Mesenchymal stem cell (in vitro differentiated cells and primary cell): Measurements from ENCODE around the gene INCA1.

Experiments
- DNase-seq: peaks from one replicate; pipeline ENCODE4 v3.0.0-alpha.2; 2013
- H2AFZ ChIP-seq: one replicate; pipeline ENCODE4 v1.6.1; 2013; ENCODE audit warnings: low read depth, mild to moderate bottlenecking, control low read depth, inconsistent platforms, low read length, moderate library complexity
- H2AK5ac ChIP-seq: 2 replicates; pipeline ENCODE4 v1.6.1; 2013; ENCODE audit warnings: low read length, moderate library complexity, mild to moderate bottlenecking, inconsistent platforms; ENCODE audit not compliant: severe bottlenecking
- H2BK120ac ChIP-seq: one replicate; pipeline ENCODE4 v1.6.1; 2013; ENCODE audit warnings: low read depth, mild to moderate bottlenecking, inconsistent platforms, low read length, moderate library complexity
- H2BK12ac ChIP-seq, 2 experiments: one replicate each; pipeline ENCODE4 v1.6.1; 2013; ENCODE audit warnings: inconsistent platforms in 2 of 2, low read length in 2 of 2, mild to moderate bottlenecking in 2 of 2, moderate library complexity in 2 of 2, control low read depth in 1 of 2
- H2BK15ac ChIP-seq: one replicate; pipeline ENCODE4 v1.6.1; 2013; ENCODE audit warnings: mild to moderate bottlenecking, low read depth, inconsistent platforms; ENCODE audit not compliant: poor library complexity, severe bottlenecking
- H2BK5ac ChIP-seq: 2 replicates; pipeline ENCODE4 v1.6.1; 2013; ENCODE audit warnings: low read depth, mild to moderate bottlenecking, low read length, control low read depth, inconsistent platforms; ENCODE audit not compliant: poor library complexity, severe bottlenecking
- H3K14ac ChIP-seq, 2 experiments: one replicate each; pipeline ENCODE4 v1.6.1; 2013; ENCODE audit warnings: inconsistent platforms in 2 of 2, low read length in 2 of 2, control low read depth in 1 of 2, mild to moderate bottlenecking in 1 of 2, moderate library complexity in 1 of 2
- H3K18ac ChIP-seq, 2 experiments: one replicate each; pipeline ENCODE4 v1.6.1; 2013; ENCODE audit warnings: inconsistent platforms in 2 of 2, low read length in 2 of 2, control low read depth in 1 of 2, low read depth in 1 of 2, mild to moderate bottlenecking in 1 of 2
- H3K23ac ChIP-seq, 2 experiments: one replicate each; pipeline ENCODE4 v1.6.1; 2013; ENCODE audit warnings: inconsistent platforms in 2 of 2, low read length in 2 of 2, mild to moderate bottlenecking in 2 of 2, moderate library complexity in 2 of 2, control low read depth in 1 of 2
- H3K27ac ChIP-seq: 2 replicates; pipeline ENCODE4 v1.5.1; 2013; ENCODE audit warnings: mild to moderate bottlenecking, moderate library complexity, low read length, control low read depth, inconsistent platforms; ENCODE audit not compliant: poor library complexity, severe bottlenecking
- H3K27me3 ChIP-seq, 2 experiments: 2 replicates each; pipeline versions ENCODE4 v1.6.1 to v1.7.0; 2013; ENCODE audit warnings: low read length in 2 of 2, mild to moderate bottlenecking in 2 of 2, moderate library complexity in 2 of 2, control low read depth in 1 of 2, inconsistent platforms in 1 of 2; ENCODE audit not compliant: control insufficient read depth in 1 of 2, insufficient read depth in 1 of 2
- H3K36me3 ChIP-seq, 2 experiments: 2 replicates each; pipeline versions ENCODE4 v1.6.1 to v1.7.0; 2013; ENCODE audit warnings: low read length in 2 of 2, control low read depth in 1 of 2, inconsistent platforms in 1 of 2, low read depth in 1 of 2, mild to moderate bottlenecking in 1 of 2; ENCODE audit not compliant: insufficient read depth in 2 of 2, control insufficient read depth in 1 of 2
- H3K4ac ChIP-seq, 2 experiments: one replicate each; pipeline ENCODE4 v1.6.1; 2013; ENCODE audit warnings: inconsistent platforms in 2 of 2, low read length in 2 of 2, mild to moderate bottlenecking in 2 of 2, moderate library complexity in 2 of 2, control low read depth in 1 of 2, low read depth in 1 of 2
- H3K4me1 ChIP-seq: 2 replicates; pipeline ENCODE4 v1.6.1; 2013; ENCODE audit warnings: low read depth, low read length, control low read depth; ENCODE audit not compliant: control insufficient read depth, insufficient read depth
- H3K4me2 ChIP-seq: 2 replicates; pipeline ENCODE4 v1.6.1; 2013; ENCODE audit warnings: low read length, mild to moderate bottlenecking, inconsistent platforms; ENCODE audit not compliant: poor library complexity, severe bottlenecking
- H3K4me3 ChIP-seq, 2 experiments: 2 replicates each; pipeline versions ENCODE4 v1.5.1 to v1.7.0; 2013; ENCODE audit warnings: low read length in 2 of 2, mild to moderate bottlenecking in 2 of 2, control low read depth in 1 of 2, low read depth in 1 of 2; ENCODE audit not compliant: insufficient read depth in 1 of 2
- H3K79me1 ChIP-seq: replicated peaks from 2 replicates; pipeline ENCODE4 v1.6.1; 2013; ENCODE audit warnings: mild to moderate bottlenecking, control low read depth, low read length, inconsistent platforms; ENCODE audit not compliant: poor library complexity, severe bottlenecking
- H3K9ac ChIP-seq: 2 replicates; pipeline ENCODE4 v1.7.0; 2013; ENCODE audit warnings: mild to moderate bottlenecking, low read length, moderate library complexity
- H3K9me3 ChIP-seq: 2 replicates; pipeline ENCODE4 v1.7.0; 2013; ENCODE audit warnings: mild to moderate bottlenecking, low read length; ENCODE audit not compliant: control insufficient read depth
- H4K8ac ChIP-seq: one replicate; pipeline ENCODE4 v1.6.1; 2013; ENCODE audit warnings: inconsistent platforms, mild to moderate bottlenecking, low read length, moderate library complexity
- H4K91ac ChIP-seq: one replicate; pipeline ENCODE4 v1.6.1; 2013; ENCODE audit warnings: mild to moderate bottlenecking, low read length, inconsistent platforms
- WGBS: methylation state at CpG from one replicate; pipeline ENCODE4 v1.1.7; 2013; ENCODE audit warnings: mixed read lengths; 5-methylcytosine and 5-hydroxymethylcytosine counted together

INCA1 gene

GRCh38 chr17:5027916-5028315 is 30.6 kb upstream of the INCA1 start:
- Histone ChIP-seq H3K23ac (no peak overlapping the region), H3K14ac (no peak overlapping the region), H3K4ac (no peak overlapping the region), H3K4me3 (no peak overlapping the region), H2AK5ac (no peak overlapping the region), H3K27ac (no peak overlapping the region), H3K4me1 (peaks cover 6% of the 10 kb centered on the region), H4K91ac (no peak overlapping the region), H3K36me3 (peaks cover 20 to 23% of the 10 kb centered on the region in 2 experiments), H3K9me3 (no peaks in the 10 kb centered on the region), H3K9ac (no peak overlapping the region), H2BK15ac (no peak overlapping the region), H3K18ac (no peak overlapping the region), H2AFZ (no peak overlapping the region), H2BK120ac (no peak overlapping the region), H3K79me1 (peaks cover 11% of the 10 kb centered on the region), H2BK12ac (no peak overlapping the region), H4K8ac (no peak overlapping the region), H3K4me2 (no peak overlapping the region), H2BK5ac (no peak overlapping the region), H3K27me3 (no peaks in the 10 kb centered on the region)
- WGBS = 70% methylated on average over 3 of the region's 5 CpGs
- no peak for DNase-seq

DNA sequence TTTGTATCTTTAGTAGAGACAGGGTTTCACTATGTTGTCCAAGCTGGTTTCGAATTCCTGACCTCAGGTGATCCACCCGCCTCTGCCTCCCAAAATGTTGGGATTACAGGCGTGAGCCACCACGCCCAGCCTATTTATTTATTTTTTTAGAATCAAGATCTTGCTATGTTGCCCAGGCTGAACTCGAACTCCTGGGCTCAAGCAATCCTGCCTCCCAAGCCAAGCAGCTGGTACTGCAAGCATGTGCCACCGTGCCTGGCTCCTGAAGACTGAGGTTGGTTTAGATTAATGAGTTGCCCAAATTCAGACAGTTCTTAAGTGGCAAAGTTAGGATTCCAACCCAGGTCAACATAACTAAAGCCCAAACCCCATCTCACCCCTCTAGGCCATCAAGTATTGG is 30.0 kb upstream of the INCA1 start:
- H2BK15ac ChIP-seq = no peak overlapping the region
- H3K9ac ChIP-seq = no peak overlapping the region
- no peak overlapping the region for H3K27ac ChIP-seq
- no peak overlapping the region for H4K8ac ChIP-seq
- no peak overlapping the region for H2BK12ac ChIP-seq
- H2BK5ac ChIP-seq = no peak overlapping the region
- peaks cover 6% of the 10 kb centered on the region for H3K4me1 ChIP-seq
- no peak overlapping the region for H3K18ac ChIP-seq
- H3K79me1 ChIP-seq = peaks cover 12% of the 10 kb centered on the region
- peaks cover 25 to 27% of the 10 kb centered on the region in 2 experiments for H3K36me3 ChIP-seq
- no peaks in the 10 kb centered on the region for H3K9me3 ChIP-seq
- no peak overlapping the region for H3K4ac ChIP-seq
- H3K27me3 ChIP-seq = no peaks in the 10 kb centered on the region
- no peak overlapping the region for H3K23ac ChIP-seq
- no peak overlapping the region for H4K91ac ChIP-seq
- no peak for DNase-seq
- H3K14ac ChIP-seq = no peak overlapping the region
- 97% methylated on average over 6 of the region's 6 CpGs for WGBS
- no peak overlapping the region for H3K4me2 ChIP-seq
- H2AFZ ChIP-seq = no peak overlapping the region
- H2BK120ac ChIP-seq = no peak overlapping the region
- no peak overlapping the region for H2AK5ac ChIP-seq
- no peak overlapping the region for H3K4me3 ChIP-seq

- Histone ChIP-seq H2AFZ (no peak overlapping the region), H2BK120ac (no peak overlapping the region), H4K8ac (no peak overlapping the region), H3K4me3 (no peak overlapping the region), H4K91ac (no peak overlapping the region), H3K36me3 (peaks cover 52 to 53% of the 10 kb centered on the region in 2 experiments), H2BK15ac (no peak overlapping the region), H3K79me1 (peaks cover 23% of the 10 kb centered on the region), H3K18ac (no peak overlapping the region), H3K9ac (no peak overlapping the region), H2BK5ac (no peak overlapping the region), H3K4me2 (no peak overlapping the region), H3K23ac (no peak overlapping the region), H3K27ac (no peak overlapping the region), H3K14ac (no peak overlapping the region), H2BK12ac (no peak overlapping the region), H3K4ac (no peak overlapping the region), H3K4me1 (peaks cover 6% of the 10 kb centered on the region), H3K27me3 (no peaks in the 10 kb centered on the region), H3K9me3 (no peaks in the 10 kb centered on the region), H2AK5ac (no peak overlapping the region)
- WGBS = 96% methylated on average over 4 of the region's 4 CpGs
- DNase-seq = no peak
These were observed 27.3 kb upstream of the INCA1 start for GRCh38 chr17:5024604-5025003.

DNA sequence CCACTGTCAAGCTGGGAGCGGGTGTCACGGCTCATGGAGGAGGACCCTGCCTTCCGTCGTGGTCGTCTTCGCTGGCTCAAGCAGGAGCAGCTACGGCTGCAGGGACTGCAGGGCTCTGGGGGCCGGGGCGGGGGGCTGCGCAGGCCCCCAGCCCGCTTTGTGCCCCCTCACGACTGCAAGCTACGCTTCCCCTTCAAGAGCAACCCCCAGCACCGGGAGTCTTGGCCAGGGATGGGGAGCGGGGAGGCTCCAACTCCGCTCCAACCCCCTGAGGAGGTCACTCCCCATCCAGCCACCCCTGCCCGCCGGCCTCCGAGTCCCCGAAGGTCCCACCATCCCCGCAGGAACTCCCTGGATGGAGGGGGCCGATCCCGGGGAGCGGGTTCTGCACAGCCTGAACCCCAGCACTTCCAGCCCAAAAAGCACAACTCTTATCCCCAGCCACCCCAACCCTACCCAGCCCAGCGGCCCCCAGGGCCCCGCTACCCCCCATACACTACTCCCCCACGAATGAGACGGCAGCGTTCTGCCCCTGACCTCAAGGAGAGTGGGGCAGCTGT is 26.3 kb upstream of the INCA1 start:
- WGBS = 99% methylated on average over 19 of the region's 29 CpGs
- no peak overlapping the region for H3K18ac ChIP-seq
- no peak for DNase-seq

More for the DNA sequence above, 26.3 kb upstream of the INCA1 start:
- no peak overlapping the region for H3K27ac ChIP-seq
- H3K9ac ChIP-seq = no peak overlapping the region
- H2AK5ac ChIP-seq = no peak overlapping the region
- no peak overlapping the region for H2BK120ac ChIP-seq
- H4K91ac ChIP-seq = no peak overlapping the region
- H3K23ac ChIP-seq = no peak overlapping the region
- no peak overlapping the region for H3K4ac ChIP-seq
- peaks cover 62 to 63% of the 10 kb centered on the region in 2 experiments for H3K36me3 ChIP-seq
- no peak overlapping the region for H2BK12ac ChIP-seq
- peaks cover 26% of the 10 kb centered on the region for H3K79me1 ChIP-seq
- H3K9me3 ChIP-seq = no peaks in the 10 kb centered on the region
- peak overlapping the region; percentile 18 for H2BK15ac ChIP-seq
- no peak overlapping the region for H3K14ac ChIP-seq
- H2AFZ ChIP-seq = no peak overlapping the region
- H3K4me2 ChIP-seq = no peak overlapping the region
- peaks cover 8% of the 10 kb centered on the region for H3K4me1 ChIP-seq
- H3K27me3 ChIP-seq = no peaks in the 10 kb centered on the region
- no peak overlapping the region for H3K4me3 ChIP-seq
- no peak overlapping the region for H4K8ac ChIP-seq
- no peak overlapping the region for H2BK5ac ChIP-seq
